OCI-LY3 (cell line): Measurements from ENCODE around the gene TLR9.

Experiments used
- H2AFZ ChIP-seq: fragments of 200-600, 300-600 bp; shearing (Covaris generic); 2 replicates; pipeline ENCODE4 v1.6.0; 2014; ENCODE audit warnings: antibody characterized with exemption, low read depth, low read length
- H3K27ac ChIP-seq: fragments of 200-600, 300-600 bp; sonication (generic); 2 replicates; pipeline ENCODE4 v1.5.1; 2014; ENCODE audit warnings: mild to moderate bottlenecking, low read length, moderate library complexity, mixed read lengths
- H3K27me3 ChIP-seq: fragments of 200-600, 300-600 bp; sonication (generic); 2 replicates; pipeline ENCODE4 v1.6.1; 2014; ENCODE audit warnings: low read depth, low read length, mixed read lengths
- H3K36me3 ChIP-seq: fragments of 200-600, 300-600 bp; sonication (generic); replicated peaks from 2 replicates; pipeline ENCODE3; 2014; ENCODE audit warnings: low read depth, low read length, mixed read lengths
- H3K4me1 ChIP-seq: fragments of 300-600, 200-600 bp; sonication (generic); 2 replicates; pipeline ENCODE4 v1.6.1; 2014; ENCODE audit warnings: low read length, mixed read lengths
- H3K4me2 ChIP-seq: fragments of 200-600, 300-600 bp; sonication (generic); 2 replicates; pipeline ENCODE4 v1.6.1; 2014; ENCODE audit warnings: low read length, mixed read lengths
- H3K4me3 ChIP-seq: fragments of 300-600, 200-600 bp; sonication (generic); 2 replicates; pipeline ENCODE4 v1.5.1; 2014; ENCODE audit warnings: antibody characterized with exemption, mild to moderate bottlenecking, low read length, moderate library complexity
- H3K79me2 ChIP-seq: fragments of 300-600, 200-600 bp; shearing (Covaris generic); 2 replicates; pipeline ENCODE4 v1.6.1; 2014; ENCODE audit warnings: mild to moderate bottlenecking, low read length, mixed read lengths
- H3K9ac ChIP-seq: fragments of 300-600, 200-600 bp; shearing (Covaris generic); 2 replicates; pipeline ENCODE4 v1.6.0; 2014; ENCODE audit warnings: mild to moderate bottlenecking, low read length, moderate library complexity
- H3K9me3 ChIP-seq: fragments of 200-600, 300-600 bp; shearing (Covaris generic); 2 replicates; pipeline ENCODE4 v1.6.1; 2014; ENCODE audit warnings: low read length, mixed read lengths; ENCODE audit not compliant: insufficient read depth
- H4K20me1 ChIP-seq: fragments of 200-600, 300-600 bp; sonication (generic); 2 replicates; pipeline ENCODE4 v1.6.1; 2016; ENCODE audit warnings: low read length, mixed read lengths; ENCODE audit not compliant: insufficient read depth
- EZH2phosphoT487 ChIP-seq: fragments of 200-600 bp; shearing (Covaris generic); IDR thresholded peaks from 2 replicates; pipeline ENCODE4 v1.6.1; 2018; ENCODE audit warnings: antibody characterized with exemption, mixed run types, low read depth
- TF ChIP-seq, protein P1 (sequence below): fragments of 200-600, 300-600 bp; sonication (generic); IDR thresholded peaks from 2 replicates; pipeline ENCODE4 v1.5.1; 2014; ENCODE audit warnings: antibody characterized with exemption, low read length, low read depth

Gene TLR9

DNA sequence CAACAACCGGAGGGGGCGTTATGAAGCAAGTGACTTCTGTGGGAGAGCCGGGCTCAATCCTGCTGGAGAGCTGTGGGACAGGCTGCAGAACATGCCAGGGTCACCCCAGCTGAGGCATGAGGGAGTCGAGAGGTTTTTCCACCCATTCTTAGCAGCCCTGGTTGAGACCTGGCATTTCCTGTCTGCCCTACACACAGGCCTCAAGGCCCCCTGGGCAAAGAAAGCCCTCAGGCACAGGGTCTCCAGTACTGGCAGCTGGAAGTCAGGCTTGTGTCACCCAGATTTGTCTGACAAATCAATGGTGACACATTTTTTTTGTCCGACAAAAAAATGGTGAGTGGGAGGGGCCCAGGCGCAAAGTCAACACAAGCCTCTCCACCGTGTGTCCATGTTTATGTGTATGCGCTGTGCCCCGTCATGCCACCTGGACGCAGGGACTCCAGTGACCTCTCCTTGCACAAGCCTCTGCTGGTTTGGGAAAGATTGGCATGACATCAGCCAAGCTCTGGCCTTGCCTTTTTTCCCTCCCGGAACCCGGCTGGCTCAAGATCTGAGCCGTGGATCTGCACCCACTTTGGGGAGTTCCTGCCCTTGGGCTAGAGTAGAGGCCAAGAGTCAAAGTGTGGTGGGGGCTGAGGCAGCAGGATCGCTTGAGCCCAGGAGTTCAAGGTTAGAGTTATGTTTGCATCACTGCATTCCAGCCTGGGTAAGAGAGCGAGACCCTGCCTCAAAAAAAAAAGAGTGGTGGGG, 48.3 kb downstream of the TLR9 start:
- H2AFZ ChIP-seq: no peak overlapping the region
- no peak overlapping the region for H3K4me2 ChIP-seq
- no peak overlapping the region for H3K9ac ChIP-seq
- H3K9me3 ChIP-seq: no peaks in the 10 kb centered on the region
- no peaks in the 10 kb centered on the region for H3K4me1 ChIP-seq
- no peaks in the 10 kb centered on the region for H3K36me3 ChIP-seq
- H3K27ac ChIP-seq: no peak overlapping the region
- H4K20me1 ChIP-seq: no peaks in the 10 kb centered on the region
- H3K79me2 ChIP-seq: no peaks in the 10 kb centered on the region
- TF ChIP-seq, protein P1, sequence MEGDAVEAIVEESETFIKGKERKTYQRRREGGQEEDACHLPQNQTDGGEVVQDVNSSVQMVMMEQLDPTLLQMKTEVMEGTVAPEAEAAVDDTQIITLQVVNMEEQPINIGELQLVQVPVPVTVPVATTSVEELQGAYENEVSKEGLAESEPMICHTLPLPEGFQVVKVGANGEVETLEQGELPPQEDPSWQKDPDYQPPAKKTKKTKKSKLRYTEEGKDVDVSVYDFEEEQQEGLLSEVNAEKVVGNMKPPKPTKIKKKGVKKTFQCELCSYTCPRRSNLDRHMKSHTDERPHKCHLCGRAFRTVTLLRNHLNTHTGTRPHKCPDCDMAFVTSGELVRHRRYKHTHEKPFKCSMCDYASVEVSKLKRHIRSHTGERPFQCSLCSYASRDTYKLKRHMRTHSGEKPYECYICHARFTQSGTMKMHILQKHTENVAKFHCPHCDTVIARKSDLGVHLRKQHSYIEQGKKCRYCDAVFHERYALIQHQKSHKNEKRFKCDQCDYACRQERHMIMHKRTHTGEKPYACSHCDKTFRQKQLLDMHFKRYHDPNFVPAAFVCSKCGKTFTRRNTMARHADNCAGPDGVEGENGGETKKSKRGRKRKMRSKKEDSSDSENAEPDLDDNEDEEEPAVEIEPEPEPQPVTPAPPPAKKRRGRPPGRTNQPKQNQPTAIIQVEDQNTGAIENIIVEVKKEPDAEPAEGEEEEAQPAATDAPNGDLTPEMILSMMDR: no peak
- TF ChIP-seq EZH2phosphoT487: no peak
- H3K27me3 ChIP-seq: 0 out of 2 replicates have a peak, but pooled peaks cover 9% of the 10 kb centered on the region
- H3K4me3 ChIP-seq: no peak overlapping the region

DNA sequence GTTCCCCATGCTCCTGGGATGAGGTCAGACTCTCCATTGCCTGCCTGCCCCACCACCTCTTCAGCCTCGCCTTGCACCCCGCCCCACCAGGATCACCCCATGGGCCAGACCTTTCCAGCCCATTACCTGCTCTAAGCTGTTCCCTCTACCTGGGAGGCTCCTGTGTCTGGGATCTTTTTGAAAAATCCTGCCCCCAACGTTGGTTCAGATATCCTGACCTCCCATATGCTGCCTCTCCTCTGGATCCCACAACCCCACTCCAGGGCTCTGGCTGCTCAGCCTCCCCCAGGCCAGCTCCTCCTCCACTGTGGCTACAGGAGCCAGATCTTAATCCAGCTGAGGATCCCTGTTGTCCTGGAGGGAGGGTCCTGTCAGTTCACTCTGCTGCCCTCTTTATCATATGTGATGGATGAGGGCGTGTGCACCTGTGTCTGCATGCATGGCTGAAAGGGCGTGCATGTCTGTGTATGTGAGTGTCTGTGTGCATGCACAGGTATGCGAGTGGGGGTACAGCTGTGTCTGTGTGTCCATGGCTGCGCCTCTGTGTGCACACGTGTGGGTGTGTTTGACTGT, 49.2 kb downstream of the TLR9 start:
- 0 out of 2 replicates have a peak, but pooled peaks cover 9% of the 10 kb centered on the region for H3K27me3 ChIP-seq
- no peaks in the 10 kb centered on the region for H3K9me3 ChIP-seq
- no peak overlapping the region for H3K9ac ChIP-seq
- no peak overlapping the region for H2AFZ ChIP-seq
- no peak overlapping the region for H3K27ac ChIP-seq
- no peaks in the 10 kb centered on the region for H3K36me3 ChIP-seq
- TF ChIP-seq EZH2phosphoT487: no peak
- TF ChIP-seq, protein P1: no peak
- H3K4me1 ChIP-seq: no peaks in the 10 kb centered on the region
- no peak overlapping the region for H3K4me3 ChIP-seq
- H4K20me1 ChIP-seq: no peaks in the 10 kb centered on the region
- no peak overlapping the region for H3K4me2 ChIP-seq
- H3K79me2 ChIP-seq: no peaks in the 10 kb centered on the region

DNA sequence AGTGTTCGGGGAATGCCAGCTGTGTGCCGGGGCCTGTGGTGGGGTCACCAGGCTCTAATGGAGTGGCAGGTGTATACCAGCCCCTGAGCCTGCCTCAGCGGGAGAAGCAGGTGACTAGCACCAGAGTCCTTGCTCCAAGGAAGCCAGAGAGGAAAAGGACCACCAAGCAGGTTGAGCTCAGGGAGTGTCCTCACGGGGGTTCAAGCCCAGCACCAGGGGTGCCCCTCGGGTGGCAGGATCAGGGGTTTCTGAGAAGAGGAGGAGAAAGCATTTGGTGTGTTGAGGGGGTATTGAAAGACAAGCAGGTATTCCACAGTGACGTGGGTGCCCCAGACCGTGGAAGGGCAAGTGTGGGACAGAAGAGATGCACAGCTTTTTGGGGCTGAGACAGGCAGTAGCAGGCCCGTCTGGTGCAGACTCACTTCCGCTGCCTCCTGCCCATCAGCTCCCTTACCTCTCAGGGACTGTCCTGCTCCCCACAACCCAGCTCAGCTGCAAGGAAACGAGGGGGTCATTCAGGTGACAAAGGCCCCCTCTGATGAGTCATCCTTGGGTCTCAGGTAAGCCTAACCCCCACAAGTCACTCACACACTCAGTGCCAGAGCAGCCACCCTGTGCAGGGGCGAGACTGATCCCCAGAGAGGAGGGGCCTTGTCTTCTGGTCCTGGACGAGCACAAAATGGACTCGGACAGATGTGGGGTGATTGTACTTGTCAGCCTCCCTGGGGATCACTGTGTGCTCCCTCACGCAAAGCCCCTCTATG, 49.8 kb downstream of the TLR9 start:
- no peaks in the 10 kb centered on the region for H4K20me1 ChIP-seq
- H3K4me2 ChIP-seq: no peak overlapping the region
- no peaks in the 10 kb centered on the region for H3K36me3 ChIP-seq
- no peak overlapping the region for H2AFZ ChIP-seq
- H3K4me3 ChIP-seq: no peak overlapping the region
- H3K9ac ChIP-seq: no peak overlapping the region
- 0 out of 2 replicates have a peak, but pooled peaks cover 9% of the 10 kb centered on the region for H3K27me3 ChIP-seq
- no peak for TF ChIP-seq EZH2phosphoT487
- TF ChIP-seq, protein P1: no peak
- no peak overlapping the region for H3K27ac ChIP-seq
- no peaks in the 10 kb centered on the region for H3K79me2 ChIP-seq
- H3K4me1 ChIP-seq: no peaks in the 10 kb centered on the region
- no peaks in the 10 kb centered on the region for H3K9me3 ChIP-seq

DNA sequence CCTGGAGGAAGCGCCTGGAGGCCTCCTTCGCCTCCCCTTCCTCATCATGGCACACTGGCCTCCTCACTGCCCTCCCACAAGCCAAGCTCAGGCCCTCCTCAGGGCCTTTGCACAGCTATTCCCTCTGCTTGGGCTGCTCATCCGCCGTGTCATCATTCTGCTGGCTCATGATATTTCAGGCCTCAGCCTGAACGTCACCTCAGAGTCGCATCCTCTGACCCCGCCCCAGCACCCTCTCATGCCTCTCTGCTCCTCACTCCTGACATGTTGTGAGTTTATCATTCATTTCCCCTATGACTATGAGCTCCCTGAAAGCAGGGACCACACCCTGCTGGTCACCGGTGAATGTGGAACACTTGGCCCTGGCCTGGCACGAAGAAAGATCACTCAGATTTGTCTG, 50.5 kb downstream of the TLR9 start:
- Histone ChIP-seq H3K9me3 (no peaks in the 10 kb centered on the region), H3K4me1 (no peaks in the 10 kb centered on the region), H3K4me3 (no peak overlapping the region), H4K20me1 (no peaks in the 10 kb centered on the region), H3K79me2 (no peaks in the 10 kb centered on the region), H3K27ac (no peak overlapping the region), H2AFZ (no peak overlapping the region), H3K36me3 (no peaks in the 10 kb centered on the region), H3K27me3 (0 out of 2 replicates have a peak, but pooled peaks cover 9% of the 10 kb centered on the region), H3K4me2 (no peak overlapping the region), H3K9ac (no peak overlapping the region)
- TF ChIP-seq, protein P1: no peak
- TF ChIP-seq EZH2phosphoT487: no peak
